Effector memory CD4-positive, alpha-beta T cell (primary cell): ENCODE measurements around the gene MSI2.
A peak's percentile ranks its signal among the peaks of the same experiment; 100 is the strongest.

Experiments used
- DNase-seq, 3 donors: peaks; one replicate each; pipeline ENCODE4 v3.0.0-alpha.2; 2020
- H3K27ac ChIP-seq: 2 replicates; pipeline ENCODE4 v1.7.0; 2013; ENCODE audit warnings: mild to moderate bottlenecking, low read length, moderate library complexity; ENCODE audit not compliant: insufficient read depth, poor library complexity, severe bottlenecking
- H3K27me3 ChIP-seq: replicated peaks from 2 replicates; pipeline ENCODE4 v1.7.0; 2013; ENCODE audit warnings: mild to moderate bottlenecking, low read length; ENCODE audit not compliant: insufficient read depth, control insufficient read depth, poor library complexity, severe bottlenecking
- H3K36me3 ChIP-seq: 2 replicates; pipeline ENCODE4 v1.7.0; 2013; ENCODE audit warnings: mild to moderate bottlenecking, low read length, moderate library complexity; ENCODE audit not compliant: control insufficient read depth, insufficient read depth
- H3K4me1 ChIP-seq: 2 replicates; pipeline ENCODE4 v1.7.0; 2013; ENCODE audit warnings: low read length, mild to moderate bottlenecking; ENCODE audit not compliant: control insufficient read depth, insufficient read depth, poor library complexity, severe bottlenecking
- H3K4me3 ChIP-seq: 2 replicates; pipeline ENCODE4 v1.7.0; 2013; ENCODE audit warnings: low read length, low read depth, mild to moderate bottlenecking; ENCODE audit not compliant: insufficient read depth, poor library complexity, severe bottlenecking
- H3K9me3 ChIP-seq: 2 replicates; pipeline ENCODE4 v1.7.0; 2013; ENCODE audit warnings: mild to moderate bottlenecking, low read length, moderate library complexity; ENCODE audit not compliant: control insufficient read depth

The MSI2 gene

DNA sequence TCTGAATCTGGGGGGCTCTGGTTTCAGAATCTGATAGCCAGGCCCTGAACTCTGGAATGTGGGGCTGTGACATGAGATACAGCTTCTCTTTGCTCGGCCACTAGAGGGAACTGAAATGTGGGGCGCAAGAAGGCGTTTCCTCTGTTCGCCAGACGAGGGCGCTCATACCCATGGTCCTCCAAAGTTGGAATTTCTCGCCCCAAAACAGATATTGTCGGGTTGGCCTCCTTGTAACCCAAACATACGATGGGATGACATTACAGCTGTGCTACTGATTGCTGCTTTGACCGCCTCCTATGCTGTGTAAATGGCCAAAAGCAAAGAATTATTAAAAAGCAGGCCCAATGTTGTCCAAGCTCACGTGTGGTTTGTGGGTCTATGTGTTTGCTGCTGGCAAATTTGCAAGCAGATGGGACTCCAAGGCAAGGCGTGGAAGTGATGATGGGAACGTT, 13.1 kb upstream of the MSI2 start:
- Histone ChIP-seq H3K36me3 (no peaks in the 10 kb centered on the region), H3K9me3 (no peaks in the 10 kb centered on the region), H3K27me3 (no peaks in the 10 kb centered on the region), H3K4me3 (no peak overlapping the region), H3K27ac (no peak overlapping the region), H3K4me1 (no peaks in the 10 kb centered on the region)
- DNase-seq, result peak; percentile 48 to 60 (median 54)

GRCh38 chr17:57245786-57246185, 10.5 kb upstream of the MSI2 start:
- DNase-seq, result no peak
- Histone ChIP-seq H3K4me1 (no peaks in the 10 kb centered on the region), H3K9me3 (no peaks in the 10 kb centered on the region), H3K4me3 (no peak overlapping the region), H3K36me3 (no peaks in the 10 kb centered on the region), H3K27me3 (no peaks in the 10 kb centered on the region), H3K27ac (no peak overlapping the region)

DNA sequence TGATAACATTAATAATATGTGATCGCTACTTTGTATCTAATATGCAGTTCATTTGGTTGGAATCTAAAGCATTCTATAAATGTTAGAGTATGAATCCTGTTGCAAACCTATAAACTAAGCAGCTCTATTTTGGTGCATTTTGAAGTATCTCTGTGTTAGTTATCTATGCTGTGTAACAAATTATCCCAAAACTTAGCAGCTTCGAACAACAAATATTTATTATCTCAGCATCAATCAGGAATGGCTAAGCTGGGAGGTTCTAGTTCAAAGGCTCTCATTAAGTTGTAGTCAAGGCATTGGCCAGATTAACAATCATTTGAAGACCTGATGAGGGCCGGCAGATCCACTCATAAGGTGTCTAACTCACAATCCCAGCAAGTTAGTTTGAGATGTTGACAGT, 10.1 kb upstream of the MSI2 start:
- DNase-seq, result no peak
- no peaks in the 10 kb centered on the region for H3K36me3 ChIP-seq
- no peaks in the 10 kb centered on the region for H3K9me3 ChIP-seq
- H3K4me1 ChIP-seq, result no peaks in the 10 kb centered on the region
- H3K4me3 ChIP-seq, result no peak overlapping the region
- H3K27ac ChIP-seq, result no peak overlapping the region
- H3K27me3 ChIP-seq, result no peaks in the 10 kb centered on the region

DNA sequence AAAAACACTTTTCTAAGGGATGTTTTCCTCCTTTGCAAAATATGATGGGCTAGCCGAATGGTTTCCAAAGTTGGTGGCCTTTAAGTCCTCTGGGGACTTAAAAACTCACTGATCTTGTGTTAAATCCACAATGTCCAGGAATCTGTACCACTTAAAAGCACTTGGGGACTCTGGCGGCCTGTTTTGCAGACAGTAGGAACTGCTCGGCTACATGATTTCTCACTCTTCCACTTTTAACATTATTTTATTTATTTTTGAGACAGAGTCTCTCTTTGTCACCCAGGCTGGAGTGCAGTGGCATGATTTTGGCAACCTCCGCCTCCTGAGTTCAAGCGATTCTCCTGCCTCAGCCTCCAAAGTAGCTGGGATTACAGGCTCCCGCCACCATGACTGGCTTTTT, 9.1 kb upstream of the MSI2 start:
- no peak for DNase-seq
- Histone ChIP-seq H3K4me3 (no peak overlapping the region), H3K4me1 (no peaks in the 10 kb centered on the region), H3K27me3 (no peaks in the 10 kb centered on the region), H3K27ac (no peak overlapping the region), H3K36me3 (no peaks in the 10 kb centered on the region), H3K9me3 (no peaks in the 10 kb centered on the region)

DNA sequence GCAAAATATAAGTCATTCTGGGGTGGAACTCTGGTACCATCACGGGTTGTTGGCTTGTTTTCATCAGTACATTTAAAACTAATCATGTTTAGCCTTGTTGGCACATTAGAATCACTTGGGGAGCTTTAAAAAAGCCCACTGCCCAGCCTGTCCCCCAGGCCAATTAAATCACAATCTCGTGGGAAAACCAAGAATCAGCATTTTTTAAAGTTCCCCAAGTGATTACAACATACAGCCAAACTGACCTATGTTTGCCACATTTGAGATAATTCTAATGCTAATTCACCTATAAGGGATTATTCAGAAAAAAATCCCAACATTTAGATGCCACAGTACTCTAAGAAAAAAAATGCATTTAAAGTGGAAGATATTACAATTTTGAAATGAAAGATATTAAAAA, 8.4 kb upstream of the MSI2 start:
- no peak overlapping the region for H3K27ac ChIP-seq
- no peaks in the 10 kb centered on the region for H3K4me1 ChIP-seq
- H3K27me3 ChIP-seq, result no peaks in the 10 kb centered on the region
- no peaks in the 10 kb centered on the region for H3K36me3 ChIP-seq
- H3K4me3 ChIP-seq, result no peak overlapping the region
- DNase-seq, result no peak
- no peaks in the 10 kb centered on the region for H3K9me3 ChIP-seq

DNA sequence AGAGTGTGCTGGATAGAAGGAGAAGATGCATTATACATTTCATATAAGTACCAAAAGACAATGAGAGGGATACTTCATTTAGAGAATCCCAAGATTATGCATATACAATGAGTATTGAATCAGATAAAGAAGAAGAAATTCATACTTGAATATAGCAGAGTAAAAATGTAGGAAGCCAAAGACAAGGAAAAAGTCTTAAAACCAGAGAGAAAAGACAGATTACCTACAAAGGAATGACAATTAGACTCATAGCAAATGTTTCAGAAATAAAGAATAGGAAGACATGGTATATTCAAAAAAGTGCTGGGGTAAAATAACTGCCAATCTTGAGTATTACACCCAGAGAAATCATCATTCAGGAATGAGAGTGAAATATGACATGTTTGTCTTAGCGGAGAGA, 6.8 kb upstream of the MSI2 start:
- no peaks in the 10 kb centered on the region for H3K27me3 ChIP-seq
- no peaks in the 10 kb centered on the region for H3K4me1 ChIP-seq
- no peak overlapping the region for H3K4me3 ChIP-seq
- no peaks in the 10 kb centered on the region for H3K9me3 ChIP-seq
- no peak overlapping the region for H3K27ac ChIP-seq
- no peak for DNase-seq
- no peaks in the 10 kb centered on the region for H3K36me3 ChIP-seq

DNA sequence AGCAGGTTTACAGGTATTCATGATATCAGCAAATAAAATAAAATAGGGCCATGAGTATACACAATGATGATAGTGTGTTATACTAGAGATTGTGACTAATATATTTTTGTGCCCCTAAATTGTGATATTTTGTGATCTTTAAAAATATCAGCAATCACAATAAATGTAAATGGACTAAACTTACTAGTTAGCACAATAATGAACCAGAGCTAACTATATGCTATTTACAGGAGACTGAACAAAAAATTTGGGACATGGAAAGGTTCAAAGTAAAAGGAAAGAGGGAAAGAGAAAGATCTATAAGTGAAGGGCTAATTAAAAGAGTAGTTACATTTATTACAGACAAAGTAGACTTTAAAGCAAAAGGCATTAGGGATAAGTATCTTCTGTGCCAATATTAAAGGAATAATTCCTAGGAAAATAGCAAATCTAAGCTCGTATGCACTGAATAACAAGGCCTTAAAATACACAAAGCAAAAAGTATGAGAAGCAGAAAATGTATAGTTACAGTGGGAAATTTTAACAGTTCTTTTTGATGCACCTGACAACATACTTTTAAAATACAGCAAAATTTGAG, 5.0 kb upstream of the MSI2 start:
- no peaks in the 10 kb centered on the region for H3K9me3 ChIP-seq
- H3K4me1 ChIP-seq, result no peaks in the 10 kb centered on the region
- DNase-seq, result no peak
- no peak overlapping the region for H3K4me3 ChIP-seq
- no peaks in the 10 kb centered on the region for H3K27me3 ChIP-seq
- no peak overlapping the region for H3K27ac ChIP-seq
- H3K36me3 ChIP-seq, result no peaks in the 10 kb centered on the region

DNA sequence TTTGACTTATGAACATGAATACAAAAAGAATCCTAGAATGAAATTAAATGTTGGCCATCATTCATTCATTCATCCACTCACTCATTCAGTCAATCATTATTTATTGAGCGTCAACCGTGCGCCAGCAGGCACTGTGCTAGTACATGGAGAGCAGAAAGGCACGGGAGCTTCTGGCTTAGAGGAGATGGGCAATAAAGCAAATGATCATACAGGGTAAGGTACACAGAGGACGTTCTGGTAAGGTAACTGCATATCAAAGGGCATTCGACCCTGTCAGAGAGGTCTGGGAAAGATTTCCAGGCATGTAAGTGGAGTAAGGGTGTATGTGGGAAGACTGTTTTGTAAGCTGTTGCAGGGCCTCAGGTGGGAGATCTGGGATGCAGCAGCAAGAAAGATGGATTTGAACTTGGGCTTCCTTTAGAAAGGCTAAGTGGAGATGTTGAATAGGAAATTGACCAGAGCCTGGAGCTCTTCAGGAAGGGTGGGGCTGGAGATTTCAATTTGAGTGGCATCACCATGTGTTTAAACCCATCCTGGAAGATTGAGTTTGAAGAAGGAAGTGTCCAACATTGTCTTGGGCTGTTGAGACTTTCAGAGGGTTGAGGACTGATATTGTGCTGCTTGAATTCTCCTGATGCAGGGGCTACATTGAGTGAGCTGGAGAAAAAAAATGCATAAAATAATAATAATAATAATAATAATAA, 2.8 kb upstream of the MSI2 start:
- Histone ChIP-seq H3K4me1 (peaks cover 4% of the 10 kb centered on the region), H3K9me3 (no peaks in the 10 kb centered on the region), H3K27me3 (no peaks in the 10 kb centered on the region), H3K36me3 (no peaks in the 10 kb centered on the region), H3K4me3 (no peak overlapping the region), H3K27ac (no peak overlapping the region)
- DNase-seq, result no peak

- peak overlapping the region; percentile 79 for H3K27ac ChIP-seq
- no peaks in the 10 kb centered on the region for H3K9me3 ChIP-seq
- peaks cover 20% of the 10 kb centered on the region for H3K4me1 ChIP-seq
- peak overlapping the region; percentile 88 for H3K4me3 ChIP-seq
- H3K36me3 ChIP-seq, result peaks cover 6% of the 10 kb centered on the region
- H3K27me3 ChIP-seq, result no peaks in the 10 kb centered on the region
- no peak for DNase-seq
These were observed 1.0 kb upstream of the MSI2 start for GRCh38 chr17:57255182-57255775.

DNA sequence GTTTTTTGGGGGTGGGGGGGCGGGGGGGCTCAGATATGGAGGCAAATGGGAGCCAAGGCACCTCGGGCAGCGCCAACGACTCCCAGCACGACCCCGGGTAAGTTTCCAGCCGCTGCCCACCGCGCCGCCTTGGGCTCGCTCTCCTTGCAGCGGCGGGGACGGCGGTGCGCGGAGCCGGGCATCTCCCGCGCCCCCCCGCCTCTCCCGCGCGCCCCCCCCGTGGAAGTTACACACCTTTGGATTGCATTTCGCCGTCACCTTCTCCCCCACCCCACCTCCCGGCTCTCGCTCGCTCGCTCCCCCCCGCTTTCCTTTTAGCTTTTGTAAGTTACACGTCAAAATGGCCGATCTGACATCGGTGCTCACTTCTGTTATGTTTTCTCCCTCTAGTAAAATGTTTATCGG, 387 bp downstream of the MSI2 start:
- Histone ChIP-seq H3K27ac (peak overlapping the region; percentile 65), H3K27me3 (no peaks in the 10 kb centered on the region), H3K4me1 (peaks cover 21% of the 10 kb centered on the region), H3K36me3 (peaks cover 7% of the 10 kb centered on the region), H3K9me3 (no peaks in the 10 kb centered on the region), H3K4me3 (peak overlapping the region; percentile 85)
- DNase-seq, result peak; percentile 13 to 37 (median 37)
